Urinary bladder (tissue), 4 donors: ENCODE data around the gene EN2. TPM values are rescaled to one million over a fixed set of nuclear protein-coding genes. Genes with fewer than 3 reads are reported as not detected.

Source experiments
- DNase-seq: peaks from one replicate; pipeline ENCODE4 v3.0.0-alpha.2; 2015; ENCODE audit errors: extremely low spot score
- H3K27ac ChIP-seq: one replicate; pipeline ENCODE4 v1.5.1; 2013; ENCODE audit warnings: low read depth, mild to moderate bottlenecking, moderate library complexity
- H3K36me3 ChIP-seq: one replicate; pipeline ENCODE4 v1.6.1; 2013; ENCODE audit warnings: mild to moderate bottlenecking, moderate library complexity; ENCODE audit not compliant: insufficient read depth
- H3K4me1 ChIP-seq: one replicate; pipeline ENCODE4 v1.6.1; 2013; ENCODE audit warnings: mild to moderate bottlenecking, moderate library complexity; ENCODE audit not compliant: insufficient read depth
- H3K4me3 ChIP-seq: one replicate; pipeline ENCODE4 v1.5.1; 2013; ENCODE audit warnings: low read depth, low read length
- WGBS: extraction: QIAGEN DNeasy Blood & Tissue Kit; methylation state at CpG from one replicate; pipeline ENCODE4 v1.1.7; 2013; 5-methylcytosine and 5-hydroxymethylcytosine counted together
- polyA plus RNA-seq: library from polyadenylated mRNA; stranded (reverse); fragments of 200-250 nt; gene quantifications from one replicate; pipeline ENCODE4 v1.2.3, GENCODE V29; 2013
- total RNA-seq: library from RNA; depleted of rRNA; stranded (reverse); fragments of >200 nt; gene quantifications from one replicate; pipeline ENCODE4 v1.2.3, GENCODE V29; 2014
- donor health status: healthy with polysubstance abuse.
- donor health status: healthy.

Gene EN2
- total and polyA plus RNA-seq, 2 donors, result 0.06 TPM; not detected in 1

- no peak for DNase-seq
- WGBS, result 49% methylated on average over 10 of the region's 10 CpGs
- Histone ChIP-seq H3K4me1 (no peaks in the 10 kb centered on the region), H3K4me3 (no peak overlapping the region), H3K27ac (no peak overlapping the region), H3K36me3 (no peaks in the 10 kb centered on the region)
These were observed 35.8 kb upstream of the EN2 start for GRCh38 chr7:155422151-155422550.

DNA sequence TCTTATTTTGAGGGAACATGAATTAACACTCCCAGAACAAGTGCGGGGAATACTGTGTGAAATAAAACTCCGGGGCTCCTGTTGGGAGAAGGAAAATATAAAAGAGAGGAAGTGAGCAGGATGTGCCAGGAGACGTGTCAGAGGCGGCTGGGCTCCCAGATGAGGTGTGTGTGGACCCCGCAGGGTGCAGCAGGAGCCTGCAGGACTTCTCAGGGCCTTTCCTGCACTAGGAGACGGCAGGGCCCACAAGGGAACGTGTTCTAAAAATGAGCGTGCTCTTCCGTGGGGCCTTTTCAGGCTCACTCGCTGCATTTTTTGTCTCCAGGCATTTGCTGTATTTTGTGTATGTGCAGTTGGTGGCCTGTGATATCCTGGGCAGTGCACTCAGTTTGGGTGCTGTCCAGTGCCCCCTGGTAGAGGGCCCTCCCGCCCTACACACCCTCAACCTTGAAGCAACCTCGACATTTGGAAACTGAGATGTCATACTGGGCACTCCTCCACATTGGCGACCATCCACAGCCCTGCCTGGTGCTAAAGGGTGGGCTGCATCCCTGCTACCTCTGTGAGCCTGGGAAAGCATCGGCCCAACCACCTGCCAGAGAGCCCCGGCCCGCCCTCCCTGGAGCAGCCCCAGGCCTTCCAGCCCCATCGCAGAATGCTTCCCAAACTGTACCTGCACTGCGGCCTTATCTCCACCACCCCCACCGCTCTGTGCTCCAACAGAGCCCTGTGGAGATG is 35.2 kb upstream of the EN2 start:
- 77% methylated on average over 19 of the region's 19 CpGs for WGBS
- Histone ChIP-seq H3K36me3 (no peaks in the 10 kb centered on the region), H3K27ac (no peak overlapping the region), H3K4me1 (no peaks in the 10 kb centered on the region), H3K4me3 (no peak overlapping the region)
- no peak for DNase-seq

DNA sequence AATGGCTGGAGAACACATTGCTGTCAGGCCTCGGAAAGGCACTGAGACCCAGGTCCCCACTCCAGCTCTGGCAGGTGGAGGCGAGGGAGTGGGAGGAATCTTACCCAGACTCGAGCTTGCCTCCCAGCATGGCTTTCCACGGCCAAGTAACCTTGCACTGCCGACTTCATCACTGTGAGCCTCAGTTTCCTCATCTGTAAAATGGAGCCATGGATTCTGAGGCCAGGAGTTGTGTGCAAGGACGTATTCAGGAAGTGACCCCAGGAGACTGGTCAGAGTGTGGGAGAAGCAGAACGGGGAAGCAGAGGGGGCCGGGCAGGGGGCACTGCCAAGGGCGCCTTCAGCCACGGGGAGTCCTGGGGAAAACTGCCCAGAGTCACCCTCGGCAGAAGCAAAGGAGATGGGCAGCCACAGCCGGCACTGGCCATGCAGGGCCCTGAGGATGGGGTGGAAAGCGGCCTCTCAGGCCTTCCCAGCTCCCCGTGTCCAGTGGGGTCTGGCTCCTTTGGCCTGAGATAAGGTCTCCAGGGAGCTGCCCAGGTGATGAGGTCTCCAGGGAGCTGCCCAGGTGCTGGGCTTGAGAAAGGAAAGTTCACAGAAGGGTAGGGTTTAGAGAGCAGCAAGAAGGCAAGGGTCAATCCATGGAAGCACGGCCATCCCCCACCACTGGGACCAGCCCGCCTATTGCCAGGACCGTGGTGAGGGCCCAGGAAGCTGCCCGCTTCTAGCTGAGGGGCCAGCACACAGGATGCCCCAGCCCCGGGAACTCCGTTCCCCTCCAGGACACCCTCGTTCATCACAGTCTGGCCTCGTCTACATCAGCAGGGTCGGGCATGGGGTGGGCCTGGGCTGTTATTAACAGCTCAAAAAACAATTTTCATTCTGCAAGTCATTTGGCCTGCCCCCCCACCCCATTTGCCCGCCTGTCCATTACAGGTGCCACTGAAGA is 34.3 kb upstream of the EN2 start:
- H3K4me1 ChIP-seq, result no peaks in the 10 kb centered on the region
- no peak overlapping the region for H3K27ac ChIP-seq
- H3K36me3 ChIP-seq, result no peaks in the 10 kb centered on the region
- 82% methylated on average over 24 of the region's 24 CpGs for WGBS
- no peak for DNase-seq
- H3K4me3 ChIP-seq, result no peak overlapping the region

DNA sequence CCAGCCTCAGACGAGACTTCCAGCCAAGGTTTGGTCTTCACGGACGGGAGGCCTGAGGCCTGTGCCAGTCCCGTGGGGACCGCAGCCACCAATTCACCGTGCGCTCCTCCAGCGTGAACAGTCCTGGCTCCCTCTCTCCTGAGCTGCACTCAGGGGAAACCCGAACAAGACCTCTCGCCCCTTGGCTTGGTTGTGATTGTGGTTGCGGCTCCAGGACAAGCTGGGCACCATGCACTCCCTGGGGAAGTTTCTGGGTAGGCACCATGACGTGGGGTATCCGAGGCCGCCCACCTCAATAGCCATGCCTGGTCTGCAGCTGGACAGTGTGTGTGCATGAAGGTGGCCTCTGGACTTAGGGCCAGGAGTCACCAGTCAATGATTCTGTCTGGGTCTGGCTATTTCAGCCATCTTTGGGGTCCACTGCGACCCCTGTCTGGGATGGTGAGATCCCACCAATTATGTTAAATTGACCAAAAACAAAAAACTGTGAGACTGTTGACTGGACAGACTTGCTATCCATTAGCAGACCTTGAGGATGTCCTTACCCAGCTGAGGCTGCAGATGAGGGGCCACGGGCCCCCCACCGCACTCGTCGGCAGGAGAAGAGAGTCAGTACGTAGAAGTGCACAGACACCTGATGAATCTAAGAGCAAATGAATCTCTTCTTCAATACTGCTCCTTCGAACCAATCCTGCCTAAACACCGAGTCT is 33.5 kb upstream of the EN2 start:
- Histone ChIP-seq H3K36me3 (no peaks in the 10 kb centered on the region), H3K4me1 (no peaks in the 10 kb centered on the region), H3K27ac (no peak overlapping the region), H3K4me3 (no peak overlapping the region)
- no peak for DNase-seq
- 88% methylated on average over 22 of the region's 22 CpGs for WGBS

DNA sequence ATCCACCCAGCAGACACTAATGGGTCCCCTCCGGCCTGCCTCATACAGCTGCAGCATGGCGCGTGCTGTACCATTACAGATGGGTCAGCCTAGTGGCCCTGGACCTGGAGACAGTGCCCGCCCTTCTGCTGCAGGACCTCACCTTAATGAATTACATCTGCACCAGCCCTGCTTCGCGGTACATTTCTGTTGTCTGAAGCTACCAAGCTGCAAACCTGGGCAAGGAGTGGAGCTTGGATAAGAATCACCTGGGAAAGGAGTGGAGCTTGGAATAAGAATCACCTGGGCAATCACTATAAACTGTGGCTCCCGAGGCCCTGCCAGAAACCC is 33.0 kb upstream of the EN2 start:
- H3K4me3 ChIP-seq, result no peak overlapping the region
- no peak for DNase-seq
- H3K4me1 ChIP-seq, result no peaks in the 10 kb centered on the region
- H3K27ac ChIP-seq, result no peak overlapping the region
- no peaks in the 10 kb centered on the region for H3K36me3 ChIP-seq
- 86% methylated on average over 7 of the region's 7 CpGs for WGBS

GRCh38 chr7:155425887-155426286 is 32.0 kb upstream of the EN2 start:
- 74% methylated on average over 9 of the region's 9 CpGs for WGBS
- Histone ChIP-seq H3K27ac (no peak overlapping the region), H3K4me3 (no peak overlapping the region), H3K36me3 (no peaks in the 10 kb centered on the region), H3K4me1 (no peaks in the 10 kb centered on the region)
- DNase-seq, result no peak

DNA sequence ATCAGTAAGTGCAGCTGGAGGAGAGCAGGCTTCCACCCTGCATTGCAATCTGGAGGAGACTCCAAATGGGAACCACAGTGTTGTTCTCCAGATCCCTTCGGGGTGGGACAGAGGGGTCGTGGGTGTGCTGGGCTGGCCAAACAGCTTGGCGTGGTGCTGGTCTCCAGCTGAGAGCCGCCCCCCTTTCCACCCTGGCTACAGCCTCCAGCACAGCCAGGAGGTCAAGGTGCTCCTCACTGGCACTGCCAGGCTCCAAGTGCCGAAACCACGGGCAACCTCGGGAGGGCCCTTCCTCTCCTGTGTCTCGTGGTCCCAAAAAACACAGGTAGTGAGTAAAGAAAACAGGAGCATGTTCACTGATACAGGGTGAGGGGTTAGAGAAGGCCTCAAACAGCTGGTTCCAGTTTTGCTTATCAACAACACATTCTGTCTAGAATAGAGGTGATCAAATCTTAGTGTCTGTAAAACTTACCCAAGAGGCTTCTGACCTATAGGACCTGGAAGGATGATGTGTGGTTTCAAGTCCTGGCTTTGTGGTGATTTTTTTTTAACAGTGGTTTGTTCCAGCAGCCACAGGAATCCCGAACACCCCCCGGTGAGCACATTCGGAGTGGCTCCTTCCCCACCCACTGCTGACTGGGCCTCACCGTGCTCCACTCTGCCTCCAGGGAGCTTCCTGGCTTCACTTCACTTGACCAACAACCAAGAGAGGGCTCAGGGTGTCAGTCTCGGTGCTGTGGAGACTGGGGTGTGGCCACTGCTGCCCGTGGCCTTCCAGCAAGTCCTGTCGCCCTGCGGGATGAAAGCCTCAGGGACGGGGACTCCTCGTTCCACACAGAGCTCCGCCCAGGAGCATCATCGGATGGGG is 31.2 kb upstream of the EN2 start:
- Histone ChIP-seq H3K36me3 (no peaks in the 10 kb centered on the region), H3K27ac (no peak overlapping the region), H3K4me3 (no peak overlapping the region), H3K4me1 (no peaks in the 10 kb centered on the region)
- WGBS, result 71% methylated on average over 20 of the region's 20 CpGs
- no peak for DNase-seq

- DNase-seq, result no peak
- H3K27ac ChIP-seq, result no peak overlapping the region
- 68% methylated on average over 20 of the region's 20 CpGs for WGBS
- H3K4me1 ChIP-seq, result no peaks in the 10 kb centered on the region
- H3K36me3 ChIP-seq, result no peaks in the 10 kb centered on the region
- no peak overlapping the region for H3K4me3 ChIP-seq
These were observed 30.4 kb upstream of the EN2 start for GRCh38 chr7:155427411-155428038.

GRCh38 chr7:155428171-155428834 is 29.6 kb upstream of the EN2 start:
- 79% methylated on average over 14 of the region's 14 CpGs for WGBS
- no peak for DNase-seq
- Histone ChIP-seq H3K27ac (no peak overlapping the region), H3K36me3 (no peaks in the 10 kb centered on the region), H3K4me3 (no peak overlapping the region), H3K4me1 (no peaks in the 10 kb centered on the region)

GRCh38 chr7:155429651-155430050 is 28.3 kb upstream of the EN2 start:
- H3K36me3 ChIP-seq, result no peaks in the 10 kb centered on the region
- H3K4me1 ChIP-seq, result no peaks in the 10 kb centered on the region
- no peak for DNase-seq
- no peak overlapping the region for H3K27ac ChIP-seq
- WGBS, result 67% methylated on average over 6 of the region's 6 CpGs
- no peak overlapping the region for H3K4me3 ChIP-seq

- H3K4me1 ChIP-seq, result no peaks in the 10 kb centered on the region
- H3K36me3 ChIP-seq, result no peaks in the 10 kb centered on the region
- H3K27ac ChIP-seq, result no peak overlapping the region
- no peak for DNase-seq
- 72% methylated on average over 10 of the region's 10 CpGs for WGBS
- H3K4me3 ChIP-seq, result no peak overlapping the region
These were observed 27.3 kb upstream of the EN2 start for GRCh38 chr7:155430606-155431005.

- H3K27ac ChIP-seq, result no peak overlapping the region
- H3K4me3 ChIP-seq, result no peak overlapping the region
- H3K36me3 ChIP-seq, result no peaks in the 10 kb centered on the region
- no peak for DNase-seq
- WGBS, result 78% methylated on average over 12 of the region's 12 CpGs
- H3K4me1 ChIP-seq, result no peaks in the 10 kb centered on the region
These were observed 26.7 kb upstream of the EN2 start for GRCh38 chr7:155431231-155431630.
